Skin epidermis (tissue), 12 donors: Measurements from ENCODE around the gene KCNJ6.
A peak's percentile ranks its signal among the peaks of the same experiment; 100 is the strongest.
"Not testable (repeated sequence)": the region's sequence is repeated elsewhere in the genome, so short reads cannot be mapped to it uniquely, and the experiment has no call there.

Source experiments
- H3K27ac ChIP-seq, 21 experiments: fragments of 200-600 bp; sonication (generic) in 11 of 21; one replicate each; pipeline ENCODE4 v1.5.0; 2020; ENCODE audit warnings: mild to moderate bottlenecking in 3 of 21, inconsistent platforms in 2 of 21, moderate library complexity in 2 of 21
- H3K4me3 ChIP-seq, 7 experiments: fragments of 200-600 bp; sonication (generic) in 2 of 7; one replicate each; pipeline ENCODE4 v1.5.0; 2020; ENCODE audit warnings: inconsistent platforms in 2 of 7, mild to moderate bottlenecking in 2 of 7, moderate library complexity in 1 of 7

The KCNJ6 gene

DNA sequence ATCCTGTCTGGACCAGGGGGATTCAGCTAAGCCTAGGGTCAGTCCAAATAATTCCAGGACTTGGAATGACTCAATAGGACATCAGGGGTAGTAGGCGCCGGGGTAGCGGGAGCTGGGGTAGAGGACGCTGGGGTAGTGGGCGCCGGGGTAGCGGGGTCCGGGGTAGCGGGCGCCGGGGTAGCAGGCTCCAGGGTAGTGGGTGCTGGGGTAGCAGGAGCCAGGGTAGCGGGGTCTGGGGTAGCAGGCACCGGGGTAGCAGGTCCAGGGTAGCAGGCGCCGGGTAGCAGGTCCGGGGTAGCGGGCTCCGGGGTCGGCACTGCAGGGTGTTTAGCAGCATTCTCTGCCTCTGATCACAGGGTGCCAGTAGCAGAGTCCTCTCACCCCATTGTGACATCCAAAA is 248.9 kb downstream of the KCNJ6 start:
- no peak overlapping the region for H3K27ac ChIP-seq
- no peak overlapping the region for H3K4me3 ChIP-seq

DNA sequence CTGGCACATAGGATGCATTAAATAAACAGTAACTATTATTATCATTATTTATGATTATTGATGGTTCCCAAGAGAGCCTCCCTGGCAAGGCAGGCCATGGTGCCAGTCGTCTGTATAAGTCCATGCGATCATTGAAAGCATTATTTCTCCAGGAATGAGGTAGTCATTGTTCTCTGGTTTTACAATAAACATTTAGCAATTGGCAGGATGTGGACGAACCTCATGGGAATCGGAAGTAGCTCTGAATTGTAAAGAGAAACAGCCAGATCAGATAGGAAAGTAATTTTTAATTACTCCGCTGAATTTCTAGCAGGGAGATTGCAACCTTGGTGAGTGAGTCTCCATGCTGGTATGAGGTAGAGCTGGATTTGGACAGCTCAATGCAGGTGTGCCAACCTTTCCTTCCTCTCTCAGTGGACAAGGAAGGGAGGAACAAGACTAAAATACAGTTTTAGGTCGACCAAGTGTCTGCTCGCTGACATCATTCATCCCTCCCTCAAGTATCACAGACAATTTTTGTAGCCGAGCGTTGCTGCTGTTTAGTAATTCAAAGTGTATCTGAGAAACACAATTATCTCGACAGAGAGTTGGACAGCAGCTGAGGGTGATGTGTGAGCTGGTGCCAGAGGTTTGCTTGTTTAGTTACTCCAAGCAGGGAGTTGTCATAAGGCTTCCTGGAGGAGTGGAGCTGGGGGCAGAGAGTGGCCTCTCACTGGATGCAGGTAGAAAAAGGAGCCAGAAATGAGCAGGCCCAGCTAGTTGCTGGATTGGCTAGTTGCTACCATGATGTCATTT is 250.8 kb downstream of the KCNJ6 start:
- H3K4me3 ChIP-seq, result no peak overlapping the region
- no peak overlapping the region for H3K27ac ChIP-seq

DNA sequence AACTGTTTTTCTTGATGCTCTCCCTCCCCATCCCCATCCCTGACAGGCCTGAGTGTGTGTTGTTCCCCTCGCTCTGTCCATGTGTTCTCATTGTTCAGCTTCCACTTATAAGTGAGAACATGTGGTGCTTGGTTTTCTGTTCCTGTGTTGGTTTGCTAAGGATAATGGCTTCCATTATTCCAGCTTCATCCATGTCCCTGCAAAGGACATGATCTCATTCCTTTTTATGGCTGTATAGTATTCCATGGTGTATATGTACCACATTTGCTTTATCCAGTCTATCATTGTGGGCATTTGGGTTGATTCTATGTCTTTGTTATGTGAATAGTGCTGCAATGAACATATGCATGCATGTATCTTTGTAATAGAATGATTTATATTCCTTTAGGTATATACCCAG is 254.0 kb downstream of the KCNJ6 start:
- not testable (repeated sequence) for H3K4me3 ChIP-seq, H3K27ac ChIP-seq

DNA sequence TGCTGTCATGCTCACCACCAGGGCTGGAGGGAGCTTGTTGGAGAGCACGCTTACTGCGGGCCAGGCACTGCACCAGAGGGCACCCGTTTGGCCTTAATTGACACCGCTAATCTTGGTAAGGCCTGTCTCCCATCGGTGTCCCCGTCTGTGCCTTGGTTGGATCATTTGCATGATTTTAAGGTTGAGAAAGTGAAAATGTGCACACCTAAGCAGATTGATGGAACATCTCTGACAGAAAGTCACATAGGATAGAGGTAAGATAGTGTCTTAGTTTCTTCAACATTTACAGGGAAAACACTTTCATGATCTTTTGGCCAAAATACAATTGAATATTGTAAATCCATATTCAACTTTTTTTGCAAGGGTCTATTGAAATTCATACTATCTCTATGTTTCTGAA is 255.5 kb downstream of the KCNJ6 start:
- Histone ChIP-seq H3K27ac (no peak overlapping the region), H3K4me3 (no peak overlapping the region)

DNA sequence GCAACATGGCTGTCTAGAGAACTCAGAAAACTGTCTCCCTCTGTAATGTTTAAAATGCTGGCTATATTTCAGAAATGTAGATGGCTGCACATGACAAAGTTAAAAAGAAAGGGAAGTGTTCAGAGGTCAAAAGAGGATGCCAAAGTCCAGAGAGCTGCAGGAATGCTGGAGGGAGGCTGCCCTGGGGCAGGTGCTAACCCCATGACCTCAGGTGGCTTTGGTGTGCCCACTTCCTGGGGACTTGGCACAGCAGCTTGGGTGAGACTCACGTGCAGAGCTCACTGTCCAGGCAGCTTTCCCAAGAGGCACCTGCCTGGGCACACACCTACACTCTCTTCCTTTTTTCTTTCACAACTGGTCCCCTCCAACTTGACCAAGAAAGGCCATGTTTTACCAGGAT is 256.4 kb downstream of the KCNJ6 start:
- Histone ChIP-seq H3K4me3 (no peak overlapping the region), H3K27ac (no peak overlapping the region)

DNA sequence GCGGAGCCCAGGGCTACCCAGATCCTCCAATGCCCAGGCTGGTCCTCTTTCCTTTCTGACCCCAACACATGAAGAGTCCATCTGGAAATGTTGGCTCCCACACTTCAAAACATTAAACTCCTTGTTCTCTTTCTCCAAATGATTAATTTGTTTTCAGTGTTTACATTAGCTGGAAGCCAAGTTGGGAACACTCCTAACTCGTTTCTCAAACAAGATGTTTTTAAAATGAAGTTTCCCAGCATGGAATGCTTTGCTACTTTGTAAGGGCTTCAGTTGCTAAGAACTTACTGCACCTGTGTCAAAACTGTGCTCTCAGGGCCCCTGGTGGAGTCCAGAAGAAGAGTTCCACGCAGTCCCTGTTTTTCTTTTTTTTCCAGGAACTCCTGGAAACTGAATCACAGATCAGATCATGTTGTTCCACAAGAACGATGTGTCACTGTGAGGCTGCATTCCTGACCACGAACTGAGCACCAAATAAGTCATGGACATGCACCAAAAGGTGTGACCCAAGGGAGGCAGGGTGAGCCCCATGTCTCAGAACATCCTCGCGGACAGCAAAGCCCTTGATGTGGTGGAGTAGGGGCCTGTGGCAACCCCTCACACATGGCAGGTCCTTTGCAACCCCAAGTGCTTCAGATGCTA is 257.3 kb downstream of the KCNJ6 start:
- Histone ChIP-seq H3K4me3 (no peak overlapping the region), H3K27ac (no peak overlapping the region)

GRCh38 chr21:37658121-37658816 is 258.0 kb downstream of the KCNJ6 start:
- no peak overlapping the region for H3K27ac ChIP-seq

GRCh38 chr21:37656899-37657298 is 259.4 kb downstream of the KCNJ6 start:
- no peak overlapping the region for H3K27ac ChIP-seq

More at GRCh38 chr21:37658121-37658816, 258.0 kb downstream of the KCNJ6 start:
- no peak overlapping the region for H3K4me3 ChIP-seq

DNA sequence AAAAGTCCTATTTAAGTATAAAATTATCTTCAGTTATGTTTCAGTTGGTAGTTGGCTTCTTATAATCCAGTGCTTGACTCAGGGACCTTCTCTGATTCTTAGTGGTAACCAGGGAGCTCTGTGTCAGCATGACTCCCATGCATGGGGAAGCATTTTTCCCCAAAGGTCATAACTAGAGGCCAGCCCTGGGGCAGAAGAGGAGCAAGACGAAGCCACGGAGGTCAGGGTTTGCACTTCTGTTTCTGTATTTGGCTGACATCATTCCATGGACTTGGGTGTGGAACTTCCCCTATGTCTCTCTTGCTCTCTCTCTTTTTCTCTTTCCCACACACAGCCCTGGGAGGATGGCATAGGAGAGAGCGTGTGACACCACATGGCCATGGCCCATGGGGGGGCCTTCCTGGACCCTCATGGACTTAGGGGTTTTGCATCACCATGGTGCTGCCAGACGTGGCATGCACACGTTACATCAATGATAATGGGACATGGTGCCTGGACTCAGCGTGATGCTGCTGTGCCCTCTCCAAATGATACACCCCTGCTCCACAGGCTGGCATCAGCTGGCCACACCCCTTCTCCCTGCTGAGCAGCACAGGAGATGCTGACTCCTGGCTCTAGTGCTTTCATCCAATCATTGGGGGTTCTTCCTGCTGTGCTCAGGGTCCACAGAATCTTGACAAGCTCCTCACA is 260.5 kb downstream of the KCNJ6 start:
- H3K27ac ChIP-seq, result no peak overlapping the region
- H3K4me3 ChIP-seq, result no peak overlapping the region

More at GRCh38 chr21:37656899-37657298, 259.4 kb downstream of the KCNJ6 start:
- no peak overlapping the region for H3K4me3 ChIP-seq

- H3K4me3 ChIP-seq, result no peak overlapping the region
- H3K27ac ChIP-seq, result no peak overlapping the region
Observed at GRCh38 chr21:37654596-37654995, 261.7 kb downstream of the KCNJ6 start.

DNA sequence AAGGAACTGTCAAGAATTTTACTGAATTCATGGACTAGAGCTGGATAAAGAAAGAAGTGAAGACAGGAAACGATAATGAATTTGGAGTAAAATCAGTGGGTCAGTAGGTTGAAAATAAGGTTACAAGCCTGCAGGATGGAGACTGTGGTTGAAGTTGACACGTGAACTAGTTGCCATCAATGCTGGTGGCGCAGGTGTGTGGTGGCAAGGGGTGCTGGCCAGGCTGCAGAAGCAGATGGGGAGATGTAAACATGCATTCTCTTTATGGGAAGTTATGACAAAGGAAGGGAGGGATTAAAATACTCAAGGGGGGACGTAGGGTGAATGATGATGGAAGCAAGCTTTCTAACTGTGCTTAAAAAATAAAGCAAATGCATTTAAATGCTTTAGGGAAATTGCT is 263.1 kb downstream of the KCNJ6 start:
- Histone ChIP-seq H3K4me3 (no peak overlapping the region), H3K27ac (no peak overlapping the region)

- Histone ChIP-seq H3K4me3 (no peak overlapping the region), H3K27ac (no peak overlapping the region)
Observed at GRCh38 chr21:37647781-37648180, 268.5 kb downstream of the KCNJ6 start.

GRCh38 chr21:37646761-37647160 is 269.5 kb downstream of the KCNJ6 start:
- H3K4me3 ChIP-seq, H3K27ac ChIP-seq: not testable (repeated sequence)

DNA sequence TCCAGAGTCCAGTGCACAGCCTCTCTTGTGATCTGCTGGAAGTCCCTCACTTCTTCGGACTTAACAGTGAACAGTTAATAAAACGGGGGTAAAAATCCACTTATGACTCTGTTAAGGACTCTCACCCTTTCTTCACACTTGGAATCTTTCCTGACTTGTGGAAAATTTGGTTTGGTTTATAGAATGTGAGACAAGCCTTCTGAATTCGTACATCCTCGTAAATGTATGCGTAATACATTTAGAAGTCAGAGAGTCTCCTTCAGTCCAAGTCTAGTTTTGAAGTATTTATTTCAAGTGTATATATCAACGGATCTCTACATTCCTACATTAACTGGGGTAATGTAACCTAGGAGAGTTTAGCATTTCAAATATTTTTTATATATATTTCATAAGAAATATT is 270.4 kb downstream of the KCNJ6 start:
- no peak overlapping the region for H3K4me3 ChIP-seq
- no peak overlapping the region for H3K27ac ChIP-seq

GRCh38 chr21:37644636-37645035 is 271.6 kb downstream of the KCNJ6 start:
- Histone ChIP-seq H3K4me3 (no peak overlapping the region), H3K27ac (no peak overlapping the region)

DNA sequence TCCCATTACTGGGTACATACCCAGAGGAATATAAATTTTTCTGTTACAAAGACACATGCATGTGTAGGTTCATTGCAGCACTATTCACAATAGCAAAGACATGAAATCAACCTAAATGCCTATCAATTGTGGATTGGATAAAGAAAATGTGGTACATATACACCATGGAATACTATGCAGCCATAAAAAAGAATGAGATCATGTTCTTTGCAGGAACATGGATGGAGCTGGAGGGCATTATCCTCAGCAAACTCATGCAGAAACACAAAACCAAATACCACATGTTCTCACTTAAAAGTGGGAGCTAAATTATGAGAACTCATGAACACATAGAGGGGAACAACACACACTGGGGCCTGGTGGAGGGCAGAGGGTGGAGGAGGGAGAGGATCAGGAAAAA is 272.4 kb downstream of the KCNJ6 start:
- not testable (repeated sequence) for H3K4me3 ChIP-seq, H3K27ac ChIP-seq

- Histone ChIP-seq H3K27ac (no peak overlapping the region), H3K4me3 (no peak overlapping the region)
Observed at GRCh38 chr21:37642493-37642892, 273.8 kb downstream of the KCNJ6 start.

DNA sequence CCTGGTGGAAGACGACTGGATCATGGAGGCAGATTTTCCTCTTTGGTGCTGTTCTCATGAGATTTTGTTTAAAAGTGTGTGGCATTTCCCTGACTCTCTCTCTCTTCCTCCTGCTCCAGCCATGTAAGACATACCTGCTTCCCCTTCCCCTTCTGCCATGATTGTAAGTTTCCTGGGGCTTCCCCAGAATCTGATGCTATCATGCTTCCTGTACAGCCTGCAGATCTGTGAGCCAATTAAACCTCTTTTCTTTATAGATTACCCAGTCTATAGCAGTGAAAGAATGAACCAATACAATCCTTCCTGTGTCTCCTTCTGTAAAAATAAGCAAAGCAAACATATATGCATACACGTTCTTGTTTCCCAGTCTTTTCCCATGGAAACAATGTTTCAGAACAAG is 276.5 kb downstream of the KCNJ6 start:
- Histone ChIP-seq H3K27ac (no peak overlapping the region), H3K4me3 (no peak overlapping the region)

GRCh38 chr21:37636152-37636860 is 280.0 kb downstream of the KCNJ6 start:
- H3K27ac ChIP-seq, result peak overlapping the region in 1 of 21 experiments; percentile 49
- no peak overlapping the region for H3K4me3 ChIP-seq
